OCI-LY7 (cell line): ENCODE measurements around the gene ENOX1.

Experiments used
- CTCF ChIP-seq: fragments of 200-600 bp; sonication (generic); conservative IDR thresholded peaks from 2 replicates; pipeline ENCODE4 v1.5.1; 2014; ENCODE audit warnings: mild to moderate bottlenecking, antibody characterized with exemption, low read length, moderate library complexity, mixed read lengths
- EZH2phosphoT487 ChIP-seq: fragments of 200-600 bp; sonication (generic); IDR thresholded peaks from 2 replicates; pipeline ENCODE4 v1.6.1; 2018; ENCODE audit warnings: low read depth, borderline replicate concordance, mild to moderate bottlenecking, mixed run types, antibody characterized with exemption, low read length, moderate library complexity, mixed read lengths

GRCh38 chr13:43784496-43784895, 2.3 kb downstream of the ENOX1 start:
- TF ChIP-seq CTCF: no peak
- no peak for TF ChIP-seq EZH2phosphoT487
